Activated CD8-positive, alpha-beta memory T cell treated with anti-CD3 and anti-CD28 coated beads, Interleukin-2, amount 50 U/mL, for 4 hours (primary cell): Measurements from ENCODE around the gene APPBP2.
"Not testable (repeated sequence)": the region's sequence is repeated elsewhere in the genome, so short reads cannot be mapped to it uniquely, and the experiment has no call there.

Experiments used
- DNase-seq: peaks from one replicate; pipeline ENCODE4 v3.0.0-alpha.2; 2020

APPBP2 gene

GRCh38 chr17:60529806-60530205 is 3.8 kb upstream of the APPBP2 start:
- no peak for DNase-seq

- DNase-seq = no peak
Measured at GRCh38 chr17:60528828-60529227, 2.8 kb upstream of the APPBP2 start.

- no peak for DNase-seq
Measured at GRCh38 chr17:60527701-60528100, 1.7 kb upstream of the APPBP2 start.

GRCh38 chr17:60526726-60527125 is 684 bp upstream of the APPBP2 start:
- no peak for DNase-seq

- DNase-seq = no peak
Measured at GRCh38 chr17:60525328-60525684, 736 bp downstream of the APPBP2 start.

- no peak for DNase-seq
Measured at GRCh38 chr17:60524463-60525327, 1.3 kb downstream of the APPBP2 start.

- DNase-seq = no peak
Measured at GRCh38 chr17:60523822-60524221, 2.2 kb downstream of the APPBP2 start.

GRCh38 chr17:60522889-60523626 is 3.0 kb downstream of the APPBP2 start:
- DNase-seq = no peak

GRCh38 chr17:60519795-60520194 is 6.2 kb downstream of the APPBP2 start:
- no peak for DNase-seq

GRCh38 chr17:60515683-60516082 is 10.4 kb downstream of the APPBP2 start:
- not testable (repeated sequence) for DNase-seq

GRCh38 chr17:60515199-60515598 is 10.8 kb downstream of the APPBP2 start:
- not testable (repeated sequence) for DNase-seq

GRCh38 chr17:60514500-60514899 is 11.5 kb downstream of the APPBP2 start:
- no peak for DNase-seq

- no peak for DNase-seq
Measured at GRCh38 chr17:60514053-60514452, 12.0 kb downstream of the APPBP2 start.

GRCh38 chr17:60513014-60513413 is 13.0 kb downstream of the APPBP2 start:
- no peak for DNase-seq

- no peak for DNase-seq
Measured at GRCh38 chr17:60510723-60511122, 15.3 kb downstream of the APPBP2 start.

GRCh38 chr17:60510031-60510430 is 16.0 kb downstream of the APPBP2 start:
- DNase-seq = no peak

GRCh38 chr17:60508384-60508980 is 17.6 kb downstream of the APPBP2 start:
- no peak for DNase-seq

GRCh38 chr17:60506312-60506711 is 19.7 kb downstream of the APPBP2 start:
- no peak for DNase-seq

- no peak for DNase-seq
Measured at GRCh38 chr17:60502145-60502544, 23.9 kb downstream of the APPBP2 start.

- no peak for DNase-seq
Measured at GRCh38 chr17:60501589-60501988, 24.5 kb downstream of the APPBP2 start.

GRCh38 chr17:60496041-60496440 is 30.0 kb downstream of the APPBP2 start:
- DNase-seq = no peak

- DNase-seq = no peak
Measured at GRCh38 chr17:60495260-60495659, 30.8 kb downstream of the APPBP2 start.

- no peak for DNase-seq
Measured at GRCh38 chr17:60493847-60494321, 32.2 kb downstream of the APPBP2 start.

- no peak for DNase-seq
Measured at GRCh38 chr17:60491771-60492170, 34.3 kb downstream of the APPBP2 start.
